IPS-NIHi11 (cell line): Measurements from ENCODE around the gene SPANXC.
"Not testable (repeated sequence)": the region's sequence is repeated elsewhere in the genome, so short reads cannot be mapped to it uniquely, and the experiment has no call there.

Experiments used
- DNase-seq: peaks from one replicate; pipeline ENCODE4 v3.0.0; 2012; ENCODE audit warnings: mixed read lengths, low spot score

The SPANXC gene

GRCh38 chrX:141242417-141242816, at the start of gene SPANXC:
Gene SPANXC (minus strand): TSS chrX:141242517. CDS start chrX:141242457, 60 bp downstream.
- DNase-seq = not testable (repeated sequence)

DNA sequence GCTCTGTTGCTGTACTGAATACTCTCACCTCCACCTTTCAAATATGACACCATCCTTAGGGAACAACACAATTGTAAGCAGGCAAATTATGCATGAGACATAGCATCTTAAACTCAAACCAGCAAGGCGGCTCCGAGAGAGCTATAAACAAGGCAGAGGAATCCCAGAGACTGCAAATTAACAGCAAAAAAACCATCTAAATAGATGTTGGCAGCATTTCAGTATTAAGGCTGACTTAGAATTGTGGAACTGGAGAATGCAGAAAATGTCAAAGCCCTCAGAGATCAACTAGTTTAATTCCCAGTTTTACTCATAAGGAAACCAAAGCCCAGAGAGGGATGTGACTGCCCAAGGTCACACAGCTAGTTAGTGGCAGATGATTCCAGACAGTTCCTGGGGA, 37.2 kb upstream of the SPANXC start:
- no peak for DNase-seq

- DNase-seq = peak; percentile 21
Observed at GRCh38 chrX:141278306-141278705, 36.0 kb upstream of the SPANXC start.

DNA sequence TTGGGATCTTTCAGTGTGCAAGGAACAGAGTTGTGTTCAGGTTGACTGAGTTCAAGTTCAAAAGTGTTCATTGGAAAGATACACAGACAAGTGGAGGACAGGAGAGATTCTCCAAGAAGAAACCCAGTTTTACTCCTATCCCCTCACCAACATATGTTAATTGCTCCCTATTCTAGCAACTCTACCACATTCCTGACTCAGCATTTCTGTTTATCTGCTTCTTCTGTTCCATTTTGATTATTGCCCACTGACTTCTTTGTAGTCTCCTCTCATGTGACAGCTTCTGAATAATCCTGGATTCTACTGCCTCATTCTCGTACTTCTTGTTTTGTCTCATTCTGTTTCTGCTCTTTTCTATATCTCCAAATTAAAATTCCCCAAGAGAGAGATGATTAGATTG, 15.8 kb upstream of the SPANXC start:
- no peak for DNase-seq

DNA sequence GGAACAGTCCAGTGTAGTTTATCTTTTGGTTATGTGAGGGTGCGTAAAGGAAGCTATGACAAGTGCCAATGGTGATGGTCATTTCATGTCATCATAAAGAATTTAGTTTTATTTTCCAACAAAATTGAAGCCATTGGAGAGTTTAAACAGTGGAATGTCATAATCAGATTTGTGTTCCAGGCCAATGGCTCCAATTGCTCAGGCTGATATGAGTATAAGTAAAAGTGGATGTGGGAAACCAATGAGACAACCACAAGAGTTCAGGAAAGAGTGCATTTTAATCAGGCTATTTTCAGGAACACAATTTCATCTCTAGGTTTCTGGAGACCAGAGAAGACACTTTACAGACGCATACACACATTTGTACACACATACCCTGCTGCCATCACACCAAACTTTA, 20.7 kb downstream of the SPANXC start:
- no peak for DNase-seq

- no peak for DNase-seq
Observed at GRCh38 chrX:141220342-141221008, 21.8 kb downstream of the SPANXC start.

DNA sequence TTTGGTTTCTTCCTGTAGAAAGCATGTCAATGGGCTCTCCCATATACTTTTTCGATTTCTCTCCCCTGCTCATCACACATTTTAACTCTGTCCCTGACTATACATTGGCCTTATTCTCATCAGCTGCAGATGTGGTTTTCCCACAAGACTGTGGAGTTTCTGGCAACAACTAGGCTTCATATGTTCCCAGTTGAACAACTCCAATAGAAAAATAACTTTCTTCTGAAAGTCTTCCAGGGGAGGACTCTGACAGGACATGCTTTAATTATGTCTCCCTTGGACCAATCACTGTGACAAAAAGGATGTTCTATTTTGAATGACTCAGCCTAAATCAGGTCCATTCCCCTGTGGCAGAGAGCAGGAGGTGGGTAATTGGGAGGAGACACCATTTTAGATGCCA, 28.1 kb downstream of the SPANXC start:
- no peak for DNase-seq

GRCh38 chrX:141201962-141202361, 40.4 kb downstream of the SPANXC start:
- DNase-seq = no peak
